ENCODE results near the gene ATP6V1C2. TPM values are rescaled to one million over a fixed set of nuclear protein-coding genes. Genes with fewer than 3 reads are reported as not detected.
A peak's percentile ranks its signal among the peaks of the same experiment; 100 is the strongest.

ATP6V1C2 gene
- total RNA-seq, 4 donors from 2014 or later, result 142 to 1,335 (median 496) TPM

DNA sequence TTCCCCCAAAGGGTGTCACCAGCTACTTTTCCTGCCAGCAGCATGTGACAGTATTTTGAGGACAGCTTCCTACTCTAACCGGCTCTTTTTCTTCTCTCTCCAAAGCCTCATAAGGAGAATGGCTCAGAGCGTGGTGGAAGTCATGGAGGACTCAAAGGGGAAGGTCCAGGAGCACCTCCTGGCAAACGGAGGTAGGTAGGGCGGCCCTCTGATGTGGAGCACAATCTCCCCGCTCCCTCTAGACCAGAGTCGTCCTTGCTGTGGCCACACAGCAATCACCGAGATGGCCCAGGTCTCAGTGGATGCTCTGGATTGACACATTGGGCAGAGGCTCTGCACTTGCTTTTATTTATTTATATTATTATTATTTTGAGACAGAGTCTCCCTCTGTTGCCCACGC is 32.4 kb downstream of the ATP6V1C2 start:
- Histone ChIP-seq H3K4me1 (peaks cover 6% of the 10 kb centered on the region), H3K36me3 (no peaks in the 10 kb centered on the region), H3K9me3 (no peaks in the 10 kb centered on the region), H3K27me3 (no peaks in the 10 kb centered on the region), H3K27ac (no peak overlapping the region), H3K4me3 (no peak overlapping the region)
- WGBS, result 79% methylated on average over 8 of the region's 8 CpGs
- DNase-seq (ENCODE audit: low spot score in 2 of 2), result no peak
- TF ChIP-seq POLR2AphosphoS5 (IDR thresholded peaks at IDR 0.05), result no peak
- TF ChIP-seq EP300 (IDR thresholded peaks at IDR 0.05), result no peak
- no peak for TF ChIP-seq POLR2A (IDR thresholded peaks at IDR 0.05)
- TF ChIP-seq CTCF (IDR thresholded peaks at IDR 0.05), result no peak

DNA sequence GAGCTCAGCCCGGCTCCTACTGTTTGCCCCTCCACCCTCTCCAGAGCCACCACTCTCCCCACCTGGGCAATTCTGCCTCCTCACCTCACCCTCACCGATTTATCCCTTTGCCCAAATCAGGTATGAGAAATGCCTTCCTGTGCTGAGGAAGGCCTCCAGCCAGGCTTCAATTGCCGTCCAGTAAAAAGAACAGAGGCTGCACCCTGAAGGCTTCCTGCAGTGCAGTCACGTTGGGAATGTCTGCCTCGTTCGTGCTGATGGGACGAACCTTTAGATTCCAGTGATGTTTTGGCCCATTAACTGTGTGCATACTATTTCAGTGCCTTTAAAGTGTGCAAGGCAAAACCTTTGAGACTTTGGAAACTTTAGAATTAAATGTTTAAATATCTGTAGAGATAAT is 34.2 kb downstream of the ATP6V1C2 start:
- WGBS, result 39% methylated on average over 7 of the region's 7 CpGs

DNA sequence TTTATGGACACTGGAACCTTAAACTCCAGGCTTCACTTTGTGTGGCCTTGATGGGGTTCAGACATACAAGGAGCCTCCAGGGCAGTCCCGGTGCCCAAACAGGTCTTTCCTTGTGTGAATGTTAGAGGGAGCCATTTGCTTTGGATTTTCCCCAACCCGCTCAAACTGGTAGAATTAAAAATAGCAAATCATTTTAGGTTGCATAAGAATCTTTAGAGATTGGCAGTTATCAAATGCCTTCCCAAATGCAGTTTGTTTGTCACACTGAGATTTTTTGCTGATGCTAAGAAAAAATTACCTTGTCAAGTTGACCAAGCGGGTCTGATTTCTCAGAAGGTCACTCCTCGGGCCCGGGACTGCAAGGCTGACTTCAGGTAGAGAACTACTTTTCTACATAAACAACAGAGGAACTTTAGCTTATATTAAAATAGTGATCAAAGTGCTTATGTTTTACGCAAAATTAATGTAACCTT is 36.4 kb downstream of the ATP6V1C2 start:
- 77% methylated on average over 6 of the region's 6 CpGs for WGBS

More for the DNA sequence above, 34.2 kb downstream of the ATP6V1C2 start:
- Histone ChIP-seq H3K27ac (no peak overlapping the region), H3K27me3 (no peaks in the 10 kb centered on the region), H3K4me1 (peaks cover 6% of the 10 kb centered on the region), H3K9me3 (no peaks in the 10 kb centered on the region), H3K36me3 (no peaks in the 10 kb centered on the region), H3K4me3 (no peak overlapping the region)
- DNase-seq (ENCODE audit: low spot score in 2 of 2), result no peak
- TF ChIP-seq EP300 (IDR thresholded peaks at IDR 0.05), result no peak
- no peak for TF ChIP-seq POLR2A (IDR thresholded peaks at IDR 0.05)
- TF ChIP-seq POLR2AphosphoS5 (IDR thresholded peaks at IDR 0.05), result no peak
- TF ChIP-seq CTCF (IDR thresholded peaks at IDR 0.05), result no peak

GRCh38 chr2:10759151-10759714 is 37.8 kb downstream of the ATP6V1C2 start:
- Histone ChIP-seq H3K36me3 (no peaks in the 10 kb centered on the region), H3K27me3 (no peaks in the 10 kb centered on the region), H3K4me3 (no peak overlapping the region), H3K4me1 (no peaks in the 10 kb centered on the region), H3K27ac (no peak overlapping the region), H3K9me3 (no peaks in the 10 kb centered on the region)
- 91% methylated on average over 5 of the region's 11 CpGs for WGBS
- TF ChIP-seq POLR2AphosphoS5 (IDR thresholded peaks at IDR 0.05) (no peak), EP300 (IDR thresholded peaks at IDR 0.05) (no peak), CTCF (IDR thresholded peaks at IDR 0.05) (no peak), POLR2A (IDR thresholded peaks at IDR 0.05) (no peak)
- no peak for DNase-seq (ENCODE audit: low spot score in 2 of 2)

More for the DNA sequence above, 36.4 kb downstream of the ATP6V1C2 start:
- DNase-seq (ENCODE audit: low spot score in 2 of 2), result no peak
- Histone ChIP-seq H3K36me3 (no peaks in the 10 kb centered on the region), H3K4me3 (no peak overlapping the region), H3K27me3 (no peaks in the 10 kb centered on the region), H3K4me1 (peaks cover 6% of the 10 kb centered on the region), H3K27ac (no peak overlapping the region), H3K9me3 (no peaks in the 10 kb centered on the region)
- no peak for TF ChIP-seq CTCF (IDR thresholded peaks at IDR 0.05)
- TF ChIP-seq EP300 (IDR thresholded peaks at IDR 0.05), result no peak
- no peak for TF ChIP-seq POLR2AphosphoS5 (IDR thresholded peaks at IDR 0.05)
- TF ChIP-seq POLR2A (IDR thresholded peaks at IDR 0.05), result no peak

GRCh38 chr2:10760794-10761504 is 39.5 kb downstream of the ATP6V1C2 start:
- H3K27me3 ChIP-seq, result no peaks in the 10 kb centered on the region

More at GRCh38 chr2:10760794-10761504, 39.5 kb downstream of the ATP6V1C2 start:
- peak in 1 of 2 donors; percentile 48 for DNase-seq (ENCODE audit: low spot score in 2 of 2)
- TF ChIP-seq CTCF (IDR thresholded peaks at IDR 0.05) (no peak), EP300 (IDR thresholded peaks at IDR 0.05) (no peak), POLR2AphosphoS5 (IDR thresholded peaks at IDR 0.05) (no peak), POLR2A (IDR thresholded peaks at IDR 0.05) (no peak)
- Histone ChIP-seq H3K4me3 (no peak overlapping the region), H3K4me1 (no peaks in the 10 kb centered on the region), H3K27ac (no peak overlapping the region), H3K9me3 (no peaks in the 10 kb centered on the region), H3K36me3 (no peaks in the 10 kb centered on the region)
- WGBS, result 82% methylated on average over 11 of the region's 13 CpGs
